H54 (cell line): Measurements from ENCODE around the gene PLEKHG2.

Source experiments
- DNase-seq: peaks from one replicate; pipeline ENCODE4 v3.0.0; 2011; ENCODE audit warnings: low spot score, mixed read lengths; ENCODE audit not compliant: insufficient read length
- FAIRE-seq: peaks from 3 replicates; lab custom pipeline; 2011; peaks lifted over from hg19 to GRCh38; lab: Jason Lieb, UNC
- POLR2A ChIP-seq: IDR thresholded peaks from 2 replicates; pipeline ENCODE4 v1.6.1; 2011; ENCODE audit warnings: low read depth, mild to moderate bottlenecking, low read length

PLEKHG2 gene

DNA sequence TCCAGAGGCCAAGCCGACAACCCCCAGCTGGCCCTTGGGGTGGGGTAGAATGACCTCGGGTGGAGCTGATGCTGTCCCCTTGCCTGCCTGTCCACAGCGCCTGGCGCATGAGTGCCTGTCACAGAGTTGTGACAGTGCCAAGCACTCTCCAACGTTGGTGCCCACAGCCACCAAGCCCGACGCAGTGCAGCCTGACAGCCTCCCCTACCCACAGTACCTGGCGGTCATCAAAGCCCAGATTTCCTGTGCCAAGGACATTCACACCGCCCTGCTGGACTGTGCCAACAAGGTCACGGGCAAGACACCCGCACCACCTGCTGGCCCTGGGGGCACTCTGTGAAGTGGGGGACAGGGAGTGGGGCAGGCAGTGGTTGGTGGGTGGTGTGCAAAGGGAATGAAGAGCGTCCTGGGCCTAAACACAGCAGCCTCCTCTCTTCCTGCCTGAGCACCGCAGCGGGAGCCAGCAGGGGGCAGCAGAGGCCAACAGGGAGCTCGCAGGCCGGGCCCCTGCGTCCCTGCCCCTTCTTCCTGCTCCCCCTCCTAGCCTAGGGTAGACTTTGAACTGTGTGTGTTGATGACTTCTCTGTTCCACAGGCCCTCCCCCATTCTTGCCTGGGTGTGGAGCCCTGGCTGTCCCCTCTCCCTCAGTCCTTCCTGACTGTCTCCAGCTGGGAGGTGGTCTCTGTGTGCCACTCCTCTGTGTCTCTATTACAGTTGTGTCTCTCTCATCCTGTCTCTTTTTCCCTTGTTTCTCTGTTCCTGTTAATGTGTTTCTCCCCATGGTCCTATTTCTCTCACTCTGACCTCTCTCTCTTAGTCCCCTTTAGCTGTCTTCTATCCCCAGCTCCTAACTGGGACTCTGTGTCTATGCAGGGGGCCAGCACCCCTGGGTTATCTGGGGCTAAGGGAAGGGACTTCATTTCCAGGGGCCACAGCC is 14.8 kb upstream of the PLEKHG2 start:
- no peak for FAIRE-seq
- peak; percentile 92 for DNase-seq
- TF ChIP-seq POLR2A, result no peak

DNA sequence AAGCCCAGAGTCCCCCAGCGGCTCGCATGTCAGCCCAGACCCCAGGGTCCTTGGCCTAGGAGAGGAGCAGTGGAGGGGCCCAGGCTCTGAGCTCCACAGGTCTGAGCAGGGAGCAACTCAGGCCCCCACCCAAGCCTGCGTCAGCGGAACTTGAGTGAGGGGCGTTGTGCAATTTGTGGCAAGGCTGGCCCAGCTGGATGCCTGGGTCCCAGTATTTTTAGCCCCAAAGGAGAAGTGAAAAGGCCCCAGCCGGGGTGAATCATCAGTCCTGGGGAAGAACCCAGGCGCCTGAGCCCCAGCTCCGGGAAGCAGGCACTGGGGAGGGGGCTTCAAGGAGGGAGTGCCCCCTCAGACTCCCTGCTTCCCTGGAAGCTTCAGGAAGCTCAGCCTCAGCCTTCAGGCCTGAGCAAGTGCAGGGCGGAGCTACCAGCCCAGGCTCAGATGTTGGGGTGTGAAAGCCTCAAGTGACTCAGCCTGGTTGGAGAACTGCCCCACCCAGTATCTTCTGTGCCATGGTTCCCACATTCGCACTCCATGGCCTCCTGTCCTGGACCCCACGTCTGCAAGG is 14.1 kb upstream of the PLEKHG2 start:
- DNase-seq, result peak; percentile 80
- no peak; the same call in 1 of the 2 replicates for TF ChIP-seq POLR2A
- peak; percentile 27 for FAIRE-seq

DNA sequence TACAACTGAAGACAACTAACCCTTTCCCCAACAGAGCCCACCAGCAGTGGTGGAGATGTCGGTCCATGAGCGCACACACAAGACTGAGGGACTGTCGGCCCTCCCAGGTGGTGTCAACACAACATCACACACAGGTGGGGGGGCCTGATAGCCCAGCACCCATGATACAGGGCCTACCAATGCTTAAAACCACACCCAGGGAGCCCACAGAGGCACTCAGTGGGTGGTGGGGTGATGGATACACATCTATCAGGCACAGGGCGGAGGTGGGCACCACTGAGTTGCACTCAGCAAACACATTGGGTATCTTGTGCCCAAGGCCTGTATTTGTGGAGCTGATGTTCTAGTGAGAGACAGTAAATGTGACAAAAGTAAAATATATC is 12.8 kb upstream of the PLEKHG2 start:
- no peak for FAIRE-seq
- no peak for TF ChIP-seq POLR2A

DNA sequence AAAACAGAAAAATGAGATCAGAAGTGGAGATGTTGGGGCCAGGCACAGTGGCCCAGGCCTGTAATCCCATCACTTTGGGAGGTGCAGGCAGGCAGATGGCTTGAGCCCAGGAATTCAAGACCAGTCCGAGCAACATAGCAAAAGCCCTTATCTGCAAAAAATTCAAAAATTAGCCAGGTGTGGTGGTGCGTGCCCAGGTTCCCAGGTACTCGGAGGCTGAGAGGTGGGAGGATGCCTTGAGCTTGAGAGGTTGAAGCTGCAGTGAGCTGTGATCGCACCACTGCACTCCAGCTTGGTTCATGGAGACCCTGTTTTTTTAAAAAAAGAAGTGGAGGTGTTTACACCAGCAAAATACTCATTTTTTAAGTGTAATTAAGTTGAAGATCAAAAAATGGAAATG is 12.4 kb upstream of the PLEKHG2 start:
- FAIRE-seq (no peak), DNase-seq (no peak)

More for the DNA sequence above, 12.8 kb upstream of the PLEKHG2 start:
- no peak for DNase-seq

DNA sequence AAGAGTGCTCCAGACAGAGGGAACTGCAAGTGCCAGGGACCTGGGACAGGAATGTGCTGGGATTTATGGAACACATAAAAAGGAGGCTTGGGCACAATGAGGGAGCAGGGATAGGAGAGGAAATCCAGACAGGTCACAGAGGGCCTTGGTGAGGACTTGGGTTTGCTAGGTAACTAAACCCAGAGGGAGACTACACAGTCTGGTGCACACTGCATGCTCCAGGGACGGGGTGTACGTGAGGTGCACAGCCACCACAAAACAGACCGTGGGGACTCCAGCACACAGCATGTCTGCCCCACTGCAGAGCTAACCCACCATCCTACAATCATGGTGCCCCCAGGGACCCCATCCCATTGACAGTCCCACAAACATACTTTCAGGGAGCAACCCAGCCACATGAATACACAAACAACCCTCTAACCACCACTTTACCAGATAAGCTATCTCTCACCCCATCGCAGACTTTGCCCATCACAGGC is 11.4 kb upstream of the PLEKHG2 start:
- FAIRE-seq, result no peak
- no peak for TF ChIP-seq POLR2A
- DNase-seq, result no peak

More for the DNA sequence above, 12.4 kb upstream of the PLEKHG2 start:
- no peak for TF ChIP-seq POLR2A

DNA sequence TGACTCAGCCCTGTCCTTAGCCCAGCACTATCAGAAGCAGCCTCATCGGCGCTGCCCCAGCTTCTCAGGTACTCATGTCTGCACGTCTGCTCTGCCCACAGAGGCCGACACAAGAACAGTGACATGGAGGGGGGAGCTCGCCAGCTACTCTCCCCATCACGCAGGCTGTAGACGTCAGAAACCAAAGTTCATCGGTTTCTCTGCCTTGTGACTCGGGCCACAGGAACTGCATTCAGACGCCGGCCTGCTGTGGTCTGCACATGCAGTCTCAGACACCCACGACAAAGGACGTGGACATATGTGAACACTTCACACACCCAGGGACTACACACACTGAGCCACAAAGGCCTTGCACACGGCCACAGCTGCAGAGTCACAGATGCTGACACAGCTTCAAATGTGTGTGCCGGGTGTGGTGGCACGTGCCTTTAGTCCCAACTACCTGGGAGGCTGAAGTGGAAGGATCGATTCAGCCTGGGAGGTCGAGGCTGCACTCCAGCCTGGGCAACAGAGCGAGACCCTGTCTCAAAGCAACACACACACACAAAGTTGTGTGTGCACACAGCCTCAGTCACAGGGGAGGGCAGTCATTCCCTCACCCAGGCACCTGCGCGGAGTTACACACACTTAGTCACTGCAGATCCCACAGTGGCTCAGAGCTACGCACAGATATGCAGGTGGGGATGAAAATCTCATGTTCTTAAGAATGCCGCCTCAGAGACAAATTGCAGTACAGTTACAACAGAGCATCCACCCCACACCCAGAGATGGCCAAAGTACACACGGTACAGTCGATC is 10.7 kb upstream of the PLEKHG2 start:
- DNase-seq, result no peak

DNA sequence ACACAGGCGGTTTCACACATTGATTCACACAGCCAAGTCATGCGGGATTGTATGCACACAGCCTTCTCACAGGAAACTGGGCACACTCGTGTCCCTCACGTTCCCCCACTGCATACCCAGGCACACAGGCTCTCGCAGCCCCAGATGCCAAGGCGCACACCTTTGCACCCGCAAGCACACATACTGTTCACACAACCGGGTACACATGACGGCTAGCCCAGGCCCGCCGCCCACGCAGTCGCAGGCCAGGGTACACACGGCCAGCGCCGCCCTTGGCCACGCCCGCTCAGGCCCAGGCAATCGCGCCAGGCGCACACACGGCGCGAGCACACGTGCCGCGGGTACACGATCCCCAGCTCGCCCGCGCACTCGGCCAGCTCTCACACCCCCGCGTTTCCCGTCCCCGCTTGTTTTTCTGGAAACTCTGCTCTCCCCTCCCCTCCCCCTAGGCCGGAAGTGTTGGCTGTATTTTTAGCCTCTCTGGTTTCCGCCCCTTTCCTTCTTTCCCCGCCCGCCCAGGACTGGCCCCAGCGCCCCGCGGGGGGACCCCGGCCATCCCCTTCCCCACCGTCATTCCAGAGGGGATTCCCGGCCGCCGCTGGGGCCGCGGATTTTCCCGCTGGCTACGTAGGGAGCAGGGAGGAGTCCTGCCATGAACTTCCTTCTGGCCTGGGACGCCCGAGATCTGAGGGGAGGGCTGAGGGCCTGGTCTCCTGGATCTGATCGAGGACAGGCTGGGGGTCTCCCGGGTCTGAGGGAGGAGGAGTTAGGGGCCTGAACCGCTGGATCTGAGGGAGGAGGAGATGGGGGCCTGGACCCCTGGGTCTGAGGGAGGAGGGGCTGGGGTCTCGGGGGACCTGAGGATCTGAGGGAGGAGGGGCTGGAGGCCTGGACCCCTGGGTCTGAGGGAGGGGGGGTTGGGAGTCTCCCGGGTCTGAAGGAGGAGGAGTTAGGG is 9.8 kb upstream of the PLEKHG2 start:
- no peak for FAIRE-seq
- TF ChIP-seq POLR2A, result peak; percentile 33
- peak; percentile 72 for DNase-seq

More for the DNA sequence above, 10.7 kb upstream of the PLEKHG2 start:
- TF ChIP-seq POLR2A, result no peak
- no peak for FAIRE-seq

DNA sequence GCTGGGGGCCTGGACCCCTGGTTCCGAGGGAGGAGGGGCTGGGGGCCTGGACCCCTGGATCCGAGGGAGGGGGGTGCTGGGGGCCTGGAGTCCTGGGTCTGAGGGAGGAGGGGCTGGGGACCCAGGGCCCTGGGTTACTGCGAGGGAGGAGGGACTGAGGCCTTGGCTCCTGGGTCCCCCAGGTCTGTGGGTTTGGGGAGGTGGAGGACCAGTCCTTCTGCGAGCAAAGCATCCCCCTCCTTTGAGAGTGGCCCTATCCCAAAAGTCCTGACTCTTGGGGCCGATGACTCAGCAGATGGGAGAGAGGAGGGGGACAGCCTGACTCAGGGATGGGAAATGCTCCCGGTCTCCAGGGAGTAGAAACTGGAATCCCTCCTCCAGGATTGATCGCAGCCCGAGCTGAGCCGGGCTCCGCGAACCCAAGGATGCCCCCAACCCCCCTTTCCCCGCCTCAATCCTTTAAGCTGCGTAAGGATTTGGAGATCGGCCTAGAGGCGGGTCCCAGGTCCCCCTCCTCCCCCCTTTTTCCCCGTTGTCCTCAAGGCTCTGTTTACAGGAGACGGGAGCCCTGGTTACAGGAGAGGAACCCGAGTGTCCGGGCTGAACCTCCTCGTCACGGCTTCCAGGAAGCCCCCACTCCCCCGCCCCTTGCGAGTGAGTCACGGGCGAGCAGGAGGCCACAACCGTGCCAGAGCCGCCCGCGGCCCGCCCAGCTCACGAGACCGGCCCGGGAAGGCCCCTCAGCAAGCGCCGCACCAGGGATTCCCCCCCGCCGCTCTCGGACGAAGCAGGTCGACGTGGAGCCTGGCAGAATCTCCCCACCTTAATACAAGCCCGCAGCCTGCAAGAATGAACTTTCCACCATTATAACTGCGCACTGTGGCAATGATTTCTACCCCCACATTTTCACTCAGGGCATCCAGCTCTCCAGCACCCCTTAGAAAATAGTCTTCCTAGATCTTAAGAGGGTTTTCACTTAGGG is 8.8 kb upstream of the PLEKHG2 start:
- no peak for FAIRE-seq
- peak; percentile 92 for DNase-seq
- 0 out of 2 replicates have a peak, but pooled peaks have one; percentile 2 for TF ChIP-seq POLR2A

DNA sequence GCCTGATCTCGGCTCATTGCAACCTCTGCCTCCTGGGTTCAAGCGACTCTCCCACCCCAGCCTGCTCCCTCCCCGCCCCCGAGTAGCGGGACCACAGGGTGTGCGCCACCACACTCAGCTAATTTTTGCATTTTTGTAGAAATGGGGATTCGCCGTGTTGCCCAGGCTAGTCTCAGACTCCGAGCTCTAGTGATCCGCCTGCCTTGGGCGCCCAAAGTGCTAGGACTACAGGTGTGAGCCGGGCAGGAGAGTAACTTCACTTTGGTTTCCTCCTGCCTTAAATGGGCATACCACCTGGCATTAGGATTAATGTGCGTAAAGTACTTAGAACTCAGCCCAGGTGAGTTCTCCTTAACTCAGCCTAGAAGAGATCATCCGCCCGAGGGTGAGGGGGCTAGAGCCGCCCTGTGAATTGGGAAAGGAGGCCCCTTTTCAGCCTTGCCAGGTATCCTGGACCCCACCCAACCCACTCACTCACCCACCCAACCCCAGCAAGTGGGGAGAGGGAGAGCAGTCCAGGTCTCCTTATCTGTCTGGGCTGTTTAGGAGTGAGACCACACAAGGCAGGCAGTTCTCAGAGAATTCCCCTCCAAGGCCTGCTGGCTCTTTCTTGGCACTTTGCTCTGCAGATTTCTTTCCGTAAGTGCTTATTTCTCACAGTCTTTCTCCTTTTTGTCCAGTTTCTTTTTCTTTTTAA is 7.1 kb upstream of the PLEKHG2 start:
- no peak for FAIRE-seq

DNA sequence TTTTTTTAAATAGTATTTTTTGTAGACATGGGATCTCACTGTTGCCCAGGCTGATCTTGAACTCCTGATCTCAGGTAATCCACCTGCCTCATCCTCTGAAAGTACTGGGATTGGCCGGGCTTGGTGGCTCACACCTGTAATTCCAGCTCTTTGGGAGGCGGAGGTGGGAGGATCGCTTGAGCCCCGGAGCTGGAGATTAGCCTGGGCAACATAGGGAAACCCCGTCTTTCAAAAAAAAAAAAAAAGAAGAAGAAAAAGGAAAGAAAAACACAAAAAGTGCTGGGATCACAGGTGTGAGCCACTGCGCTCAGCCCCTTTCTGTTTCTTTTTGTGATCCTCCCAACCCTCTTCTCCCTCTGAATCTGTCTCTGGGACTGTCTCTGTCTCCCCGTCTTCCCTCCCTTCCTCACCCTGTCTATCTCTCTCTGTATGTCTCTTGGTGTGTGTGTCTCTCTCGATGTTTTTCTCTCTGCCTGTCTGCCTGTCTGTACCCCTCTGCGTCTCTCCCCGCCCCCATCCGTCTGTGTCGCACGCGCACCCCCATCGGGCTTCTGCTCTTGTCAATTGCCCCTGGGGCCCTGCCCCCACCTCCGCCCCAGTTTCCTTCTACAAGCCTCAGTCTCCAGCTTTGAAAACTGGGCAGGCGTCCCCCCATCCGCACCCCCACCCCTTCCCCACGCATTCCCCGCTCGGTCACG is 6.4 kb upstream of the PLEKHG2 start:
- DNase-seq (no peak), FAIRE-seq (no peak)
- no peak for TF ChIP-seq POLR2A

More for the DNA sequence above, 7.1 kb upstream of the PLEKHG2 start:
- no peak for TF ChIP-seq POLR2A
- DNase-seq, result no peak
